ENCODE data around the gene PTPRCAP. TPM values are rescaled to one million over a fixed set of nuclear protein-coding genes. Genes with fewer than 3 reads are reported as not detected.

Gene PTPRCAP
- total and polyA plus RNA-seq, 10 of the 15 experiments (the other 5 are each of a cell fraction or from before 2014, with no cell fraction given): 4.7 to 266 (median 125) TPM

- TF ChIP-seq ZBTB4 (CRISPR knock-in tag; IDR thresholded peaks at IDR 0.05): no peak
- TF ChIP-seq POLR2A (IDR thresholded peaks at IDR 0.05; ENCODE audit: low read depth, low read length): no peak
- TF ChIP-seq ZNF622 (IDR thresholded peaks at IDR 0.05): no peak
- no peak for TF ChIP-seq BCL11A (IDR thresholded peaks at IDR 0.05; ENCODE audit: low read depth, low read length)
These were observed 30.9 kb upstream of the PTPRCAP start (continued) for GRCh38 chr11:67468456-67468758.

GRCh38 chr11:67468056-67468455, 30.6 kb upstream of the PTPRCAP start:
- WGBS (ENCODE audit: insufficient coverage, insufficient replicate concordance, low lambda C conversion rate, missing lambda C conversion rate): 7% methylated on average over 5 of the region's 5 CpGs
- Histone ChIP-seq H3K27ac (ENCODE audit: control insufficient read depth, insufficient read depth) (peak overlapping the region; percentile 78), H3K4me1 (ENCODE audit: control insufficient read depth, insufficient read depth, low read length) (peaks cover 37% of the 10 kb centered on the region), H3K4me3 (peak overlapping the region; percentile 86), H3K9me3 (replicated peaks; ENCODE audit: control insufficient read depth, insufficient read depth, low read length) (no peaks in the 10 kb centered on the region), H3K79me2 (ENCODE audit: control insufficient read depth, insufficient read depth, low read length) (peaks cover 14% of the 10 kb centered on the region), H3K36me3 (ENCODE audit: control insufficient read depth in 2 of 2, insufficient read depth in 2 of 2, low read length in 1 of 2) (no peaks in the 10 kb centered on the region; a peak in 1 of 4 replicates), H3K9ac (ENCODE audit: control insufficient read depth, insufficient read depth, low read length) (peak overlapping the region; percentile 85), H3K4me2 (ENCODE audit: control insufficient read depth, insufficient read depth) (peak overlapping the region; percentile 98), H4K20me1 (ENCODE audit: control insufficient read depth, insufficient read depth) (no peaks in the 10 kb centered on the region), H2AFZ (ENCODE audit: control insufficient read depth, low read depth, low read length) (no peak overlapping the region), H3K27me3 (replicated peaks in 1 of 2; ENCODE audit: control insufficient read depth in 2 of 2, insufficient read depth in 2 of 2, low read length in 1 of 2) (no peaks in the 10 kb centered on the region)
- BruUV-seq (replicated peaks): no TSS peak
- FAIRE-seq: no peak
- in situ Hi-C loops (cut with MboI) (no loop called here), intact Hi-C loops (cut with micrococcal nuclease; ENCODE audit: unreplicated experiment) (loop anchor here (2.0 kb wide), 2 partner anchors 31 to 67 kb away; partner anchors contain the start of genes PPP1CA and PTPRCAP)
- RAD21 ChIA-PET (ENCODE audit: unreplicated experiment): interaction anchor here (0.8 to 5.5 kb wide), 16 partner anchors 18 to 122 kb away, joined by 3 to 72 read pairs (median 5); partner anchors contain the start of genes AIP, CDK2AP2, PITPNM1 and POLD4
- TF ChIP-seq BACH1 (IDR thresholded peaks at IDR 0.05; ENCODE audit: borderline replicate concordance): no peak
- TF ChIP-seq RELA (IDR thresholded peaks at IDR 0.05; ENCODE audit: borderline replicate concordance, partially characterized antibody): no peak
- TF ChIP-seq ZNF274 (IDR thresholded peaks at IDR 0.05; ENCODE audit: insufficient read depth, insufficient read length): no peak
- no peak for TF ChIP-seq CEBPZ (IDR thresholded peaks at IDR 0.05; ENCODE audit: low read depth, low read length)
- no peak for TF ChIP-seq SUZ12 (IDR thresholded peaks at IDR 0.05; ENCODE audit: unreplicated experiment)
- TF ChIP-seq SRF (IDR thresholded peaks at IDR 0.05; ENCODE audit: low read depth in 2 of 2, low read length in 2 of 2): no peak
- TF ChIP-seq HDAC2 (IDR thresholded peaks at IDR 0.05): no peak
- DNase-seq (ENCODE audit: low read depth, low spot score): no peak
- CTCF ChIA-PET: interaction anchor here (0.7 to 5.1 kb wide), 15 partner anchors 9 to 180 kb away, joined by 3 to 36 read pairs (median 4); partner anchors contain the start of genes PITPNM1 and PPP1CA
- POLR2A ChIA-PET: interaction anchor here (0.6 to 8.1 kb wide), 19 partner anchors 9 to 680 kb away, joined by 3 to 78 read pairs (median 6); partner anchors contain the start of genes AIP, PITPNM1, PPP1CA and PTPRCAP
- SMC1A ChIA-PET (ENCODE audit: uncharacterized antibody, unreplicated experiment): interaction anchor here (0.9 to 5.2 kb wide), 12 partner anchors 8 to 147 kb away, joined by 3 to 46 read pairs (median 6); partner anchors contain the start of genes AIP, PITPNM1, PPP1CA and TBC1D10C
- no peak for ATAC-seq

Data from GM12878 (cell line).